C4-2B (cell line): Measurements from ENCODE around the gene ALG12.

ENCODE experiments used
- H3K27ac ChIP-seq: fragments of 450-650 bp; 2 replicates; pipeline ENCODE4 v1.5.1; 2017
- CTCF ChIP-seq: fragments of 450-650 bp; conservative IDR thresholded peaks from 2 replicates; pipeline ENCODE4 v1.5.1; 2017; ENCODE audit warnings: mild to moderate bottlenecking
- ZFX ChIP-seq: fragments of 450-650 bp; IDR thresholded peaks from 2 replicates; pipeline ENCODE4 v1.6.1; 2017

ALG12 gene

GRCh38 chr22:49852898-49853894, 65.0 kb downstream of the ALG12 start, which contains the start of gene ZBED4:
TSS of gene ZBED4 (plus strand) at chr22:49853844. CDS start at chr22:49883663, 29,819 bp downstream.
- no peak for TF ChIP-seq CTCF
- TF ChIP-seq ZFX = peak; percentile 84; the same call in 1 of the 2 replicates
- H3K27ac ChIP-seq = peak within 1 kb of the TSS; percentile 95

GRCh38 chr22:49852568-49852897, 65.7 kb downstream of the ALG12 start:
- H3K27ac ChIP-seq = peak overlapping the region; percentile 95

GRCh38 chr22:49850959-49851802, 67.1 kb downstream of the ALG12 start:
- TF ChIP-seq CTCF (no peak), ZFX (no peak)
- H3K27ac ChIP-seq = no peak overlapping the region
